GM19324 (cell line): ENCODE data around the gene DNAH8.
"Not testable (repeated sequence)": the region's sequence is repeated elsewhere in the genome, so short reads cannot be mapped to it uniquely, and the experiment has no call there.

Experiments
- ATAC-seq: cut with Tn5 transposase; IDR thresholded peaks from one replicate; pipeline ENCODE4 v1.9.1; 2021; ENCODE audit warnings: mild to moderate bottlenecking, moderate library complexity; ENCODE audit not compliant: unreplicated experiment, low FRiP score

Gene DNAH8

DNA sequence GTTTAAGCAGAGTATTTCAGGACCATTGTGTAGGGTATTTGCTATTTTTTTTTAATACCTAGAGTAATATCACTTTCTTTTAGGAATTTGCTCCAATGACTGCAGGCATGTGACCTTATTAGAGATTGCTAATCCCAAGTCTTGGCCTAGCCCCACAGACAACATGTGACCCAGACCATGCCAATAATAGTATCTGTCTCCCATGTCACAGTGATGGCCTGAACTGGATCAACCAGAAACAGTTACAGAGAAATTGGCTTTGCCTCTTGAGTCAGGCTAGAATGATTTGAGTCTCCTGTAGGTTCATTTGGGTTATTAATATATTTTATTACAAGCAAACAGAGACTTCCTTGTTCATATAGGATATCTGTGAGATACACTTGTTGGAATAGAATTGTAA lies 116.8 kb downstream of the DNAH8 start:
- ATAC-seq: no peak

DNA sequence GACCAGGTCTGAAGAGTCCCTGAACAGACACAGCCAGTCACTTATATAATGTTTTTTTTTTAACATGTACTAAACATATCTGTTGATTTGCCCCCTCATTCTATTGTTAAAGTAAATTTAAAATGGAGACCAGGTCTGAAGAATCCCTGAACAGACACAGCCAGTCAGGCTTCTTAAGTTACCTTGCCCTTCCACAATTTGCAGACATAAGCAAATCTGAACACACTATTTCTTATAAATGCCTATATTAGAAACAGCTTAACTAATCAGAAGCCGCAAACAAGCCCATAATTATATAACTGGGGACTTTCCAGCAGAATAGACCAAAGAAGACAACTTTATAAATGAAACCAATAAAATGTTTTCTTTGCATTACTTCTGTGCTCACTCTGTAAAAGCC lies 118.2 kb downstream of the DNAH8 start:
- ATAC-seq: no peak

DNA sequence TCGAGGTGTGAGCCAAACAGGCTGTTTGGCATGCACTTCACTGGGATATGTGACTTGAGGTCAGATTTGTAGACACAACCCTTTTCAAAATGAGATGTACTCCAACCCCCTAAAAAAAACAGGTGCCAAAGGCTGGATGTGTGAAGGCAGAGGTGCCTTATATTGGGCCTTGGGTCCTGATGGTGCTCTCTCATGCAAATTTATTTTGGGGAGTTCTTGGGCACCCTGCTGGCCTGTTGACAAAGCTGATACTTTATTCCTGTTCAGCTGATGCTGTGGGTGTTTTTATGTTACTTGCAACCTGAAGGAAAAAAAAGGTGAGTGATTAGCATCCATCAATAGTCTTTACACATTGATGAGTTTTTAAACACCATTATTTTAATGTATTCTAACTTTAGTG lies 121.5 kb downstream of the DNAH8 start:
- ATAC-seq: no peak

DNA sequence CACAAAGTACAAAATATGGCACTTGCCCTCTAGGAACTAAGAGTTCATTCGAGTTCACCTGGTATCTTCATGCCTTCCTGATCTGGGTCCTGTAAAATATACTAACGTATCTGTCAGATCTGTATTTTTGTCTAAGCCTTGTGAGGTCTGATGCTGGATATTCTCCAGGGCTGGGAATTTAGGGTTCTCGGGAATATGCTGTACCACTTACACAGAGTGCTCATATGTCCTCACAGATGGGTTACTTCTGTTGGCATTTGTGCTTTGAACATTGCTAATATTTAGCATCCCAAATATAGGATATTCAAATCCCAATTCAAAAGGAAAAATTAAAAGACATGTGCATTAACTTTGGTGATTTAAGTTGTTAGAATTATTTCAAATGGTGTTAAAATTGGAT lies 122.0 kb downstream of the DNAH8 start:
- no peak for ATAC-seq

DNA sequence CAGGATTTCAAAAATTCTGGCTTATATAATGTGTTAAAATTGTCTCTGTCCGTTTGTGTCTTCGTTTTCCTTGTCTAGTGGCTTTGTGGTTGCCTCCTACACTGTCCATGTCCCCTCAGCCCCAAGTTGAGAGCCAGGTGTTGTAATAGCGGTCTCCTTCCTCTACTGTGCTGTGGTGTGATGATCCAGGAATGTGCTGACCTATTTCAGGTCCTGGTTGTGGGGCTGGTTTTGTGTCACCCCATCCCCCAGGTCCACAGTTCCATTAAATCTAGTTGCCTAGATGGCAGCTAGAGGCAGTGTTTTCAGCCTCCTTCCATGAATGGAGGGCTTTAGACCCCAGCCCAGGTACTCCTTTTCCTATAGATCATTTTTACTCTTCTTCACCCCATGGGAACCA lies 128.7 kb downstream of the DNAH8 start:
- ATAC-seq: no peak

DNA sequence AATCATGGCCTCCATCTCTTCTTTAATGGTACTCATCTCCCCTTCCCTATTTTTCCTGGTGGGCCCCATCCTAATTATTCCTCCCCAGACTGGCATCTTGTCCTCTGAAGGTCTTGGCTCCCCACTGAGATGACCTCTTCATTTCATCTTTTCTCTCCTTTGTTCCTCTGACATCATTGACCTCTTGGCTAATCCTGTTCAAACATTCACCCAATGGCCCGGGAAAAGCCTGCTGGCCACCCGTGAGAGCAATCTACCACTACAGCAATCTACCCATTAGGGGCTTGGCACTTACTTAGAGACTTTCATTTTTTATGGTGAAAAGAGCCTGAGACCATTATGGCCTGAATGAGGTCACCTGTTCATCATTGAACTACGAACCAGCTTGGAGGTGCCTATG lies 130.8 kb downstream of the DNAH8 start:
- no peak for ATAC-seq

DNA sequence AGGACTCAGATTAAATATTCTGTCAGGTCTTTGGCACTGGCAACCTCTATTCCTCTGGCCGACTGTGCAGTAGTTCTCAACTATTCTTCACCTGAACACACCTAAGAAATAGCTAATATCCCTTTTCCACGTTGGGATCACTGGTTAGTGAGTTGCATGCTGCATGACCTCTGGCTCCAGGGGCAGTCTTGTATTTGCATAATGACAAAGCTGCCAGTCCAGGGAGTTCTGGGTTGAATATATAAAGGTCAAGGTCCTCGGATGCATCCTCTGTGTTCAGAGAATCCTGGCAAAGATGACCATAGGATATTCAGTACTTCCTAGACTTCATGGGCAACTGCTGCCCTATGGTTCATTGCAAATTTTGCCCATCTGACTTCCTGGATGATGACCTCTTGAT lies 131.2 kb downstream of the DNAH8 start:
- ATAC-seq: no peak

DNA sequence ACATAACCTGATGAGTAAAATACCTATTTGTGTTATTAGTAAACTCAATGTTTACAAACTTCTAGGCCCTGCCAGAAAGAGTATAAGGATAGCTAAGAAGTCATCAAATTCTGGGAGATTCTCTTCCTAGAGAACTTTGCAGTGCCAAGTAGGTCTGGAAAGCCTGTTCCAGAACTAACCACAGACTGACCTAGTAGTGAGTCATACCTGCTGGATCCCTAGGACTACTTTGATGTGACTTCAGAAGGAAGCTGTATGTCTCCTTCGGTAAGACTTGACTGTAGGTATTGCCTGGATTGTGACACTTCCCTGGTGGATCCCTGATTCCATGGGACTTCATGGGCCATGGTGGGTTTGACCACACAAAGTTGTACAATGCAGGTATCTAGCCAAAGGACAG lies 131.7 kb downstream of the DNAH8 start:
- ATAC-seq: no peak

DNA sequence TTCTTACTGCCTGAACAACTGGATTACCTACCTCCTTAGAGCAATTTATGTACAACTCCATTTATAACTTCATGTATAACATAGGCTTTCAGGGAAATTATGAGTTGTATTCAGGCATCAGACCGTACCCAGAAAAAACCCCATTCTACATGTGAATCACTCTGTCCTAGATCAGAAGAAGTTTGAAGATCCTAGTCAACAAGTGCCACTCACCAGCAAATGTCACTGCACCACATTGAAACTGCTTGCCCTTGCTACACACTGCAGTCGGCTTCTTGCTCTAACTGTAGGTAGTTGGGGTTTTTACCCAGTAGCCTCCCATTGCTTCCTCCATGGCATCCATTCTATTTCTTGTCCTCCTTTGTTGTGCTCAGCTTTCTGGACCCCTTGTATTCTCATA lies 132.4 kb downstream of the DNAH8 start:
- ATAC-seq: no peak

DNA sequence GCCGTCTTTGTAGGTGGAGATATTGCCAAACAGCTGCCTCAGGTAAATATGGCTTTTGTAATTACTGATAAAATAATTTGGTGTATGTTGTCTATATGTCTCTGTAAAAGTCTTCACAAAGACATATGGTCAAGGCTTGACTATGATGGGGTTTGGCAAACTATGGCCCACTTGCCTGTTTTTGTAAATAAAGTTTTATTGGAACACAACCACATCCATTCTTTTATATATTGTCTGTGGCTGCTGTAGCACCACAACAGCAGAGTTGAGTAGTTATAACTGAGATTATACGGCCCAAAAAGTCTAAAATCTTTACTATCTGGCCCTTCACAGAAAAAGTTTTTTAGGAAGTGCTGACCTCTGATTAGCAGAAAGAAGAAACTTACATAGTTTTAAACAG lies 133.6 kb downstream of the DNAH8 start:
- ATAC-seq: no peak

DNA sequence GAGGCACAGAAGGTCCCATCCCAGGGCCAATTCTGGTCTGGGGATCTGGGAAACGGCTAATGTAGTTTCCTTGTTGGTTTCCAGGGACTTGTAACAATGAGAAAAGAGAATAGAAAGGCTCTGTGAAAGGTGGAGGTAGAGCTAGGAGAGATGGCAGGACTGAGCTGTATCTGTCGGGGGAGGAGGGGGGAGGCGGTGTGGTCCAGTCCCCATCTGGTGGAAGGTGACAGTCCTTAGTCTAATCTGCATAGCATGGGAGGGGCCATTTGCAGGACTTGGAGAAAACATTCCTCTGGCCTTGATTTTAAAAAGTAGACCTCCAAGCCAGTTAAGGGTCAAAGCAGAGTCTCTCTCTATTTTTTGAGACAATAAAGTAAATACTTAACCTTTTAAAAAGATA lies 137.1 kb downstream of the DNAH8 start:
- ATAC-seq: no peak

DNA sequence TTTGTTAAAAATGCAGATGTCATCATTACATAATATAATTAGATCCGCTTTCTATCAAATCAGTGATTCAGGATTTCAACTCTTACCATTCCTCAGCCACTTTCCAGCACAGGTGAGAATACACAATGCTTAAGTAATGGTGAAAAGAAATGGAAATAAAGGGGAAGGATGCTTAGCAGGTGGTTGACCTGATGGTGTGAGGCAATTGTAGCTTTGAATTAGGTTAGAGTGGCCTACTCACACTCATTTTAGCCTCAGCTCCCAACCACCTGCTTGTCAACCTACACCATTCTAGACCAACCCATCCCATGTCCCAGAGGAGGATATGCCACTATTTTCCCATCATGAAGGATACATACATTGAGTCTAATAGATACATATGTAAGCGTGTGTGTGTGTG lies 138.1 kb downstream of the DNAH8 start:
- ATAC-seq: no peak

DNA sequence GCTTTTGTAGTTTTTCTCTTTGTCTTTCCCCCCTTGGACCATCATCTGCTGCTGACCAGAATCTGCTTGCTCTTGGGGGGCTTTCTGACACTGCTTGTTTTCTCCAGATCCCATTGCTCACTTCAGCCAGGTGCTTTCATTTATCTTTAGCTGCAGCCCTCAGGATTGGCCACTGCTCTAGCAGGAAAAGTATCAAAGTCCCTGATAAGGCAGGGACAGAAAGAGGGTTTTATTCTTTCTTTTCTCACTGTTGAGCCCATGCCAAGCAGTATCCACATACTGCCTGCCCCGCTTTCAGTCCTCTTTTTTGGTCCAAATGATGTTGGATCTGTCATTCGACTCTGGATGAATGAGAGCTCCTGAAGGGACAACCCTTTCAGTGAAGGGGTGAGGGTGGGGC lies 141.4 kb downstream of the DNAH8 start:
- ATAC-seq: no peak

DNA sequence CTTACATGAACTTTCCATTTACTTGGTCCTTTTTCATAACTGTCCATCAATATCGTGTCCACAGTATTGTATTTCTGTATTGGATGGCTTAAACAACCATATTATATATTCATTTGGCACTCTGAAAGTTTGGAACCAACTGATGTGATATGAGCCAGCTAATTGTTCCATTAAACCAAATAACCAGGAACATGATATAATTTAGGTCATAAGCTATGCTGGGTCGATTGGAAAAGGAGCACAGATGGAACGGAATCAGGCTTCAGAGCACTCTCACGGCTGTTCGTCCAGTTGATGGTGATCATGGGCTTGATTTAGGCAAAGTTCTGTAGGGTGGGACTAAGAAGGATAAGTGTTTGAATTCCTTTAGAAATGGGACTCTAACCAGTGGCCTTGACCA lies 142.7 kb downstream of the DNAH8 start:
- ATAC-seq: no peak

DNA sequence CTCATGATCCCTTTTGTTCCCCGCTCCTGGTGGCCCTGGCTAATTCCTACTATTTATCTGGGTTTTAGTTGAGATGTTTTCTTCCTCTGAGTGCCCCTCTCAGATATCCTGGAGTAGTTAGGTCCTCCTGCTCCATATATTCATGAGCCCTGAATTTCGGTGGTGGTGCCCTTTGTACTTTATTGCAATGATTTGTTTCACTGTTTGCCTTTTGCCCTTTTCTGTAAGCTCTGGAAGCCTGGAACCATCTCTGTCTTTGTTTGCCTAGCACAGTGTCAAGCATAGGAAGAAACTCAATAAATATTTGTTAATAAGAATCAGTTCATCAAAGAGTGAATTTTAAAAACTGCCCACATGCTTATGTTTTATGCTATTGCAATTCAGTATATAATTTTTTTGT lies 144.9 kb downstream of the DNAH8 start:
- no peak for ATAC-seq

DNA sequence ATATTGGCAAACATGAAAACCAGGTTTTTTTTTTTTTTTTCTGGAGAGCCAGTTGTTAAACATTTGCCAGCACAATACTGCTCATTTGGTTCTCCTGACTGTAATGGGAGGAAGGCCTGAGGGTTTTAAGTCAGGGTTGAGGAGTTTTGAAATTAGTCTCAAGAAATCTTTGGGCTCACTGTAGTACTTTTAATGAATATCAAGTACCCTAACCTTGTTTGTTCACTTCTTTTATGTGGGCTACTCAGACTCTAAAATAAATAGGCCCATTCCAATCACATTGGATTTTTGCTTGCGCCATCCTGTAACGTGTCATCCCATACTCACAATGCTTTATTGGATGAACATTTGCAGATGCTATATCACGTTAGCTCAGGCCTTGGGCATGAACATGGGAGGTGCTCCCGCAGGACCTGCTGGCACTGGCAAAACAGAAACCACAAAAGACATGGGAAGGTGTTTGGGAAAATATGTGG lies 146.9 kb downstream of the DNAH8 start:
- no peak for ATAC-seq

DNA sequence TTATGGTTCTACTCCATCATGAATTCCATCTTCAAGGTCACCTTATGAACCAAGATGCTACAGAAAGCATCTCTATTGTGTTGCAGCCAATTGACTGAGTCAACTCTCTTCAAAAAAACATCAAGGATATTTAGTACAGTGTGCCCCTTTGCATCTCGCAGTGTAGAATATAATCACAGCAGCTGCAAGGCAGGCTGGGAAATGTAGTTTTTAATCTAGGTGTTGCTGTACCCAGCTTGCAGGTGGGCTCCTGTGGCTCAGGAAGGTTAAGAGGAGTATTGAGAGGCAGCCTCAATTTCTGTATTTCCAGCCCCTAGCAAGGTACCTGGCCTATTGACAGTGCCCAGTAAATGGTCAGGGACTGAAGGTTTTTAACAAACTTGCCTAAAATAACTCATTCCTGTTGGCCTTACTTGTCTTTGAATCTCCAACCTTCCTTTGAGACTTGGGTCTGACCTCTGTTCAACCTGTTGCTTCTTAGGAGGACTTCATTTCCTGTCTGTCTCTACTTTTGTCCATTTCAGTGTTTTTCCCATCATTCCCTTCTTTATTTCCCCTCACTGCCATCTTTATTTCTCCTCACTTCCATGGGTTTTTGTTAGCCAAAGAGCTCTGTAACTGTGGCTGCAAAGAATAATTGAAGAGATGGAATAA lies 150.5 kb downstream of the DNAH8 start:
- ATAC-seq: no peak

DNA sequence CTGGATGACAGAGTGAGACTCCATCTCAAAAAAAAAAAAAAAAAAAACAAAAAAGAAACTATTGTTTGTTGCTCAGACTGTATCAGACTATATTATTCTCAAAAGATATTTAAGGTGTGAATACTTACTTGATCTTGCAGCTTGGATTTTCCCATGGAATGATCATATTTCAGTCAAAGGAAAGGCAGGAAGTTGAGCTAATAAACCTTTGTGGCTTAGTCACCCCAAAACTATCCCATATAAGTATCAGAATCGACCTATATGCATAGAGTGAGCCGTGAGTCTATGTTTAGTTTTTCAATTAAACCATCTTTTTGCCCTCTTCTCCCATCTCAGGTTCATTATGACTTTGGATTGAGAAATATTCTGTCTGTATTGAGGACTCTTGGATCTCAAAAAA lies 152.6 kb downstream of the DNAH8 start:
- ATAC-seq: no peak

DNA sequence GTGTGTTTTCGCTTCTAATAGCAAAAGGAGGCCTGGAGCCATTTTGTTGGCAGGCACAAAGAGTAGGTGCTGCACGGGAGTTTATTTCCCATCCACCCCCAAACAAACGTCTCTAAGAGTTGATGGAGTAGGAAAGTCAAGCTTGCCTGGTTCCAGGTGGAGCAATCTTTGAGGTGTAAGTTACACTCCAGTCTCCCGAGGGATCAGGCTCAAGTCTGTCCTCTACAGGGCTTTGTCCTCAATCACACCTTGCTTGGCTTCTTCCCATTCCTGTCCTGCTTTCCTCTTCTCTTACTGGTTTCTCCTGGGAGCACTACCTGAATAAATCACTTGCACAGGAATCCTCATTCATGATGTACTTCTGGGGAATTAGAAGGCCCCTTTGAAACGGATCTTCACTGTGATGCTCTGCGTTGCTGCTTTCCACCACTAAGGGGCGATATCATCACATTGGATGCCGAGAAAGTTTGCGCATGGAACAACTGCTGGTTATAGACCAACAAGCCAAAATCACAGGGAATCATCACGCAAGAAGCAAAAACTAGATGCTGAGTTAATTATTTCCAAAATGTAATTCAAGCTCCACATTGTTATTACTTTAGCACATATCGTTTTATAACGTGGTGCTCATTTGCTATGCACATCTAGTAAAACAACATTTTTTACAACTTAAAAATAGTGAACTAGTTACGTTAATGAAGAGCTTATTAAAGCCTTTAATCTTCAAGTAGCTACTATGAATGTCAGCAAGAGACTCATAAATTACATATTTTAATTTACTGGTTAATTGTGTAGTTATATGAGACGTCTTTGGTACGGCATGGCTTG lies 156.8 kb downstream of the DNAH8 start:
- ATAC-seq: no peak

DNA sequence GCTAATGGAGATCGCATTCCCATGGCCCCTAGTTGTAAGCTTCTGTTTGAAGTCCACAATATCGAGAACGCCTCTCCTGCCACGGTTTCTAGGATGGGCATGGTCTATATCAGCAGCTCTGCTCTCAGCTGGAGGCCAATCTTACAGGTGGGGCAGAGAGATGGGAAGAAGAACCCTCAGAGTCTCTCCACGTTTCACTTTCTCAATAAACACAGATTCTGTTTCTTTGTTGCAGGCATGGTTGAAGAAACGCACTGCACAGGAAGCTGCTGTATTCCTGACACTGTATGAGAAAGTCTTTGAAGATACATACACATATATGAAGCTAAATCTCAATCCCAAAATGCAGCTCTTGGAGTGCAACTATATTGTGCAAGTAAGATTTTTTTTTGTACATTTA lies 157.9 kb downstream of the DNAH8 start:
- no peak for ATAC-seq

DNA sequence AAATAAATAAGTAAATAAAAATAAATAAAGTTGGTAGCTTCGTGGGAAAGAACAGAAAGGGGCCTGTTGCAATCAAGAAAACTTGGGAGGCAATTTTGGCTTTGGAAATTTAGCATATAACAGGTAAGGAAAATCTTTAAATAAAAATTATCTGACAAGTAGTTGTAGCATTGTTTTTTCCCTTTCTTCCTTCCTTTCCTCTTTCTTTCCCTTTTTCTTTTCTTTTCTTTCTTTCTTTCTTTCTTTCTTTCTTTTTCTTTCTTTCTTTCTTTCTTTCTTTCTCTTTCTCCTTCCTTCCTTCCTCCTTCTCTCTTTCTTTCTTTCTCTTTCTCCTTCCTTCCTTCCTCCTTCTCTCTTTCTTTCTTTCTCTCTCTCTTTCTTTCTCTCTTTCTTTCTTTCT lies 158.7 kb downstream of the DNAH8 start:
- not testable (repeated sequence) for ATAC-seq

DNA sequence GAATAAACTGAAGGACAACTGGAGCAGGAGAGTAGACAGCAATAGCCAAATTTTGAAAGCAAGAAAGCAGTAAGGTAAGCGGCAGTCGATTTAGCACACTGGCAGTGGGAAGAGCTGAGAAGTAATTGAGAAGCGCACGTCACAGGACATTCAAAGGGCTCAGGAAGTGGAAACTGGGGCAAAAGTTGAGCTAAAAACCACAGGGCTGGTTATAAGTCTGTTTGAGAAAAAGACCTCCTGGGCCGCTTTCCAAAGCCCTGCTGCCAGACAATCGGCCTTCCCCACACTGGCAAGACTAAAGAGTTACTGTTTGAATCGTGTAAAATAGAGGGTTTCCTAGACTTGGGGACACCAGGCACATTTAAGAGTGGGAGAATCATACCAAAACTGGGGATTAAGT lies 161.4 kb downstream of the DNAH8 start:
- ATAC-seq: no peak
